ENCODE results near the gene MROH7. TPM values are rescaled to one million over a fixed set of nuclear protein-coding genes. Genes with fewer than 3 reads are reported as not detected.

Gene MROH7
- total and polyA plus RNA-seq, 2 donors from 2014 or later = 3.8 to 5.4 TPM

DNA sequence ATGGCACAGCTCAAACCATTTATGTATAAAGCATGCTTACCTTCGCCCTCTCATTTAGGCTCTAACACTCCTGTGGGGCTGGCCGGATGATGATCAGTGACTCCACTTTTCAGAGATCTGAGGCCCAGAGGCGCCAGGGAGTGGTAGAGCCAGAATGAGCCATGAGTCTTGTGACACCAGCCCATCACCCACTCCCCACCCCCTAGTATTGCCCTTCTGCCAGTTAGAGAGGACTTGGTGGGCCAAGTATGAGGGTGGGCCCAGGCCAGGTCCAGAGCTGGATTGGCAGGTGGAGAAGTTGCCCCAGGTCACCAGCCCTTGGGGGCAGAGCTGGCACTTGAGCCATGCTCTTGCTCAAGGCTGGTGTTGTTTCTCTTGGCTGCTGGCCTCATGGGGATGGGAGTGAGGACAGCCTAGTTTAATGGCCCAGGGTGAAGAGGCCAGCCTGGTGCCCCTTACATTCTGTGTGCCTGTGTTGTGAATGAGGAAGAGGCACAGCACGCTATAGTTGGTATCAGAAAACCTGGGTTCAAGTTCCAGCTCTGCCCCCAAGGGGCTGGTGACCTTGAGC, 43.8 kb downstream of the MROH7 start:
- Histone ChIP-seq H3K36me3 (ENCODE audit: control insufficient read depth in 2 of 3, insufficient read depth in 3 of 3, low read length in 3 of 3) (peaks cover 0 to 3% (median 0%) of the 10 kb centered on the region in 3 donors), H3K4me3 (ENCODE audit: low read length in 3 of 3) (no peak overlapping the region), H3K4me1 (ENCODE audit: control insufficient read depth in 2 of 3, insufficient read depth in 2 of 3, low read depth in 1 of 3, low read length in 3 of 3) (peaks cover 0 to 3% (median 0%) of the 10 kb centered on the region in 3 donors), H3K27me3 (ENCODE audit: control insufficient read depth, insufficient read depth, low read length) (no peaks in the 10 kb centered on the region), H3K9me3 (ENCODE audit: control insufficient read depth in 2 of 3, insufficient read depth in 1 of 3, low read length in 3 of 3) (no peaks in the 10 kb centered on the region), H3K27ac (ENCODE audit: low read depth in 2 of 2, low read length in 2 of 2) (no peak overlapping the region), H3K9ac (ENCODE audit: low read length in 3 of 3) (no peak overlapping the region)
- FAIRE-seq = no peak
- TF ChIP-seq, protein P1, sequence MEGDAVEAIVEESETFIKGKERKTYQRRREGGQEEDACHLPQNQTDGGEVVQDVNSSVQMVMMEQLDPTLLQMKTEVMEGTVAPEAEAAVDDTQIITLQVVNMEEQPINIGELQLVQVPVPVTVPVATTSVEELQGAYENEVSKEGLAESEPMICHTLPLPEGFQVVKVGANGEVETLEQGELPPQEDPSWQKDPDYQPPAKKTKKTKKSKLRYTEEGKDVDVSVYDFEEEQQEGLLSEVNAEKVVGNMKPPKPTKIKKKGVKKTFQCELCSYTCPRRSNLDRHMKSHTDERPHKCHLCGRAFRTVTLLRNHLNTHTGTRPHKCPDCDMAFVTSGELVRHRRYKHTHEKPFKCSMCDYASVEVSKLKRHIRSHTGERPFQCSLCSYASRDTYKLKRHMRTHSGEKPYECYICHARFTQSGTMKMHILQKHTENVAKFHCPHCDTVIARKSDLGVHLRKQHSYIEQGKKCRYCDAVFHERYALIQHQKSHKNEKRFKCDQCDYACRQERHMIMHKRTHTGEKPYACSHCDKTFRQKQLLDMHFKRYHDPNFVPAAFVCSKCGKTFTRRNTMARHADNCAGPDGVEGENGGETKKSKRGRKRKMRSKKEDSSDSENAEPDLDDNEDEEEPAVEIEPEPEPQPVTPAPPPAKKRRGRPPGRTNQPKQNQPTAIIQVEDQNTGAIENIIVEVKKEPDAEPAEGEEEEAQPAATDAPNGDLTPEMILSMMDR (IDR thresholded peaks at IDR 0.05; ENCODE audit: borderline replicate concordance, extremely low read depth, insufficient read depth) = no peak
- no peak for DNase-seq
- intact Hi-C loops (cut with DNase I) = no loop called here

DNA sequence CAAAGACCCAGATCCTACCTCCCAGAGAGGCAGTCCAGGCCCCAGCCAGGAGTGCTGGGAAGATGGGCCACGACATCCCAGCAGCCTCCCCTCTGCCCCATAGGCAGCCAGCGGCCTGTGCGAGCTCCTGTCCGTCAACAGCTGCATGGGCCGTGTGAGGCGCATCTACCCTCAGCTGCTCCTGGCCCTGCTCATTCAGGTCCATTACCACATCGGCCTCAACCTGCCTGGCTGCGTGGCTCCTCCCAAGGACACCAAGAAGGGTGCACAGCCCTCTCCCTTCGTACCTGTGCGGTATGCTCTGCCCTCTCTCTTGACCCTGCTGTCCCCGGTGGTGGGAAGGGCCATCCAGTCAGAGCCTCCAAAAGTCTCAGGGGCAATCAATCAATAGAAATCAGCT, 44.6 kb downstream of the MROH7 start:
- TF ChIP-seq, protein P1 (IDR thresholded peaks at IDR 0.05; ENCODE audit: borderline replicate concordance, extremely low read depth, insufficient read depth) = no peak

DNA sequence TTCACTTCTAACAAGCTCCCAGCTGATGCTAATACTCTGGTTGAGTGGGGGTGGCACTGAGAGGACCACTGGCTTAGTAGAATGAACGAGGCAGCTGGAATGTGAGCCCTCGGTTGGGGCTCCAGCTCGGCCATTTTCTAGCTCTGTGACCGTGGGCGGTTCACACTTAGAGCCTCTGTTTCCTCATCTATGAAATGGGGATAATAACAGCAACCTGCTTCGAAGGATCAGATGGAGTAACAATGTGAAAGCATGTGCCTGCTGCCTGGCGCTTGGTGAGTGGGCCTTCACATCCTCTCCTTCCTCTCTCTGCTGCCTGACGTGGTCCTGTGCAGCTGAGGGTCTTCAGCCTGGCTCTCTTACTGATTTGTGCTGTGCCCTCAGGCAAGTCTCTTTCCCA, 53.2 kb downstream of the MROH7 start:
- H3K9me3 ChIP-seq (ENCODE audit: control insufficient read depth in 2 of 3, insufficient read depth in 1 of 3, low read length in 3 of 3) = no peaks in the 10 kb centered on the region
- intact Hi-C loops (cut with DNase I) = no loop called here
- peaks cover 0 to 2% (median 0%) of the 10 kb centered on the region in 3 donors for H3K36me3 ChIP-seq (ENCODE audit: control insufficient read depth in 2 of 3, insufficient read depth in 3 of 3, low read length in 3 of 3)
- no peak for DNase-seq
- TF ChIP-seq, protein P1 (IDR thresholded peaks at IDR 0.05; ENCODE audit: borderline replicate concordance, extremely low read depth, insufficient read depth) = no peak
- no peak overlapping the region for H3K4me3 ChIP-seq (ENCODE audit: low read length in 3 of 3)
- no peaks in the 10 kb centered on the region for H3K27me3 ChIP-seq (ENCODE audit: control insufficient read depth, insufficient read depth, low read length)
- no peak overlapping the region for H3K27ac ChIP-seq (ENCODE audit: low read depth in 2 of 2, low read length in 2 of 2)
- no peak for FAIRE-seq
- no peak overlapping the region for H3K9ac ChIP-seq (ENCODE audit: low read length in 3 of 3)
- H3K4me1 ChIP-seq (ENCODE audit: control insufficient read depth in 2 of 3, insufficient read depth in 2 of 3, low read depth in 1 of 3, low read length in 3 of 3) = no peaks in the 10 kb centered on the region

More for the DNA sequence above, 44.6 kb downstream of the MROH7 start:
- no peak overlapping the region for H3K27ac ChIP-seq (ENCODE audit: low read depth in 2 of 2, low read length in 2 of 2)
- H3K27me3 ChIP-seq (ENCODE audit: control insufficient read depth, insufficient read depth, low read length) = no peaks in the 10 kb centered on the region
- FAIRE-seq = no peak
- intact Hi-C loops (cut with DNase I) = no loop called here
- no peaks in the 10 kb centered on the region for H3K9me3 ChIP-seq (ENCODE audit: control insufficient read depth in 2 of 3, insufficient read depth in 1 of 3, low read length in 3 of 3)
- no peak overlapping the region for H3K4me3 ChIP-seq (ENCODE audit: low read length in 3 of 3)
- H3K36me3 ChIP-seq (ENCODE audit: control insufficient read depth in 2 of 3, insufficient read depth in 3 of 3, low read length in 3 of 3) = peaks cover 0 to 3% (median 0%) of the 10 kb centered on the region in 3 donors
- peaks cover 0 to 3% (median 0%) of the 10 kb centered on the region in 3 donors for H3K4me1 ChIP-seq (ENCODE audit: control insufficient read depth in 2 of 3, insufficient read depth in 2 of 3, low read depth in 1 of 3, low read length in 3 of 3)
- H3K9ac ChIP-seq (ENCODE audit: low read length in 3 of 3) = no peak overlapping the region
- DNase-seq = no peak

DNA sequence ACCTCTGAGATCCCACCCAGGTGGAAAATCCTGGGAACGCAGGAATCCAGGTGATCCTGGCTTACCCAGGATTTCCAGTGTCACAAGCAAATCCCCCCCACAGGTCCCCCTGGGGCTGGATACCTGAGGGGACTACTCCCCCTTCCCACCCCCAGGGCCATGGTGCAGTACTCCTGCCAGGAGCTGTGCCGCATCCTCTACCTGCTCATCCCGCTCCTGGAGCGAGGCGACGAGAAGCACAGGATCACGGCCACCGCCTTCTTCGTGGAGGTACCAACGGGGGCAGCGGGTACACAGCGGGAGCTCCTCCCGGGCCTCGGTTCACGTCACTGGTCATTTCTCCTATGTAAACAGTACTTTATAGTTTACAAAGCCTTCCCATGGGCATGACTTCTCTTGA, 53.6 kb downstream of the MROH7 start:
- no peaks in the 10 kb centered on the region for H3K4me1 ChIP-seq (ENCODE audit: control insufficient read depth in 2 of 3, insufficient read depth in 2 of 3, low read depth in 1 of 3, low read length in 3 of 3)
- H3K36me3 ChIP-seq (ENCODE audit: control insufficient read depth in 2 of 3, insufficient read depth in 3 of 3, low read length in 3 of 3) = peaks cover 0 to 2% (median 0%) of the 10 kb centered on the region in 3 donors
- no peak overlapping the region for H3K27ac ChIP-seq (ENCODE audit: low read depth in 2 of 2, low read length in 2 of 2)
- no peaks in the 10 kb centered on the region for H3K27me3 ChIP-seq (ENCODE audit: control insufficient read depth, insufficient read depth, low read length)
- no peak overlapping the region for H3K9ac ChIP-seq (ENCODE audit: low read length in 3 of 3)
- TF ChIP-seq, protein P1 (IDR thresholded peaks at IDR 0.05; ENCODE audit: borderline replicate concordance, extremely low read depth, insufficient read depth) = no peak
- intact Hi-C loops (cut with DNase I) = no loop called here
- DNase-seq = no peak
- no peaks in the 10 kb centered on the region for H3K9me3 ChIP-seq (ENCODE audit: control insufficient read depth in 2 of 3, insufficient read depth in 1 of 3, low read length in 3 of 3)
- no peak for FAIRE-seq
- no peak overlapping the region for H3K4me3 ChIP-seq (ENCODE audit: low read length in 3 of 3)
